HepG2 (cell line): ENCODE results near the gene GPR37L1. TPM values are rescaled to one million over a fixed set of nuclear protein-coding genes. Genes with fewer than 3 reads are reported as not detected.

ENCODE experiments used
- ATAC-seq: fragments of 200-7000 bp; cut with Tn5 transposase; 3 replicates; pipeline ENCODE4 v1.9.1; 2020; ENCODE audit warnings: mild to moderate bottlenecking, moderate library complexity
- BruUV-seq: library from RNA; stranded (reverse); fragments of 400-500 nt; replicated peaks from 2 replicates; lab custom pipeline; 2021; lab: Mats Ljungman, UMichigan
- CTCF ChIA-PET: fragments of 300-600 bp; formaldehyde crosslinking; extraction: SDS; loops from one replicate; lab custom pipeline; 2021; ENCODE audit warnings: low total read pairs, inconsistent platforms, low intra/inter-chr PET ratio; lab: Yijun Ruan, JAX
- POLR2A ChIA-PET: fragments of 350-600 bp; sonication (Branson Sonifier 250); formaldehyde crosslinking; loops from one replicate; lab custom pipeline; 2020; ENCODE audit warnings: antibody characterized with exemption, inconsistent platforms; lab: Yijun Ruan, JAX
- DNase-seq: peaks from one replicate; pipeline ENCODE4 v3.0.0-alpha.2; 2015; ENCODE audit warnings: low spot score
- FAIRE-seq: peaks from 3 replicates; lab custom pipeline; 2011; peaks lifted over from hg19 to GRCh38; lab: Jason Lieb, UNC
- H2AFZ ChIP-seq: one replicate; pipeline ENCODE4 v1.6.1; 2011; ENCODE audit warnings: low read length, inconsistent platforms
- H3K27ac ChIP-seq: fragments of 300-600 bp; 3 replicates; pipeline ENCODE4 v1.8.0; 2011; ENCODE audit warnings: mixed run types, mild to moderate bottlenecking, mixed read lengths, low read length, inconsistent platforms; ENCODE audit not compliant: insufficient read depth; ENCODE audit errors: extremely low read length
- H3K27me3 ChIP-seq, 2 experiments: fragments of 200-600 bp in 1 of 2; 2 replicates in 1 of 2; 3 replicates in 1 of 2; pipeline versions ENCODE4 v1.6.0 to v1.8.0; 2011; ENCODE audit warnings: low read length in 2 of 2, mild to moderate bottlenecking in 2 of 2, moderate library complexity in 2 of 2, inconsistent platforms in 1 of 2; ENCODE audit not compliant: insufficient read depth in 2 of 2, control insufficient read depth in 1 of 2
- H3K36me3 ChIP-seq, 2 experiments: fragments of 200-600 bp in 1 of 2; replicated peaks in 1 of 2; 2 replicates in 1 of 2; 3 replicates in 1 of 2; pipeline versions ENCODE4 v1.5.1 to v1.8.0; 2011; ENCODE audit warnings: low read length in 2 of 2, inconsistent platforms in 1 of 2; ENCODE audit not compliant: insufficient read depth in 2 of 2, control insufficient read depth in 1 of 2
- H3K4me1 ChIP-seq: 2 replicates; pipeline ENCODE4 v1.5.1; 2012; ENCODE audit warnings: low read length, inconsistent platforms; ENCODE audit not compliant: insufficient read depth
- H3K4me2 ChIP-seq: 2 replicates; pipeline ENCODE4 v1.6.0; 2011; ENCODE audit warnings: low read depth, low read length, inconsistent platforms
- H3K4me3 ChIP-seq, 3 experiments: fragments of 200-600 bp in 1 of 3; sonication (generic), shearing (Covaris generic) in 1 of 3; replicated peaks in 1 of 3; 2 replicates each; pipeline ENCODE4 v1.5.1; 2011 to 2016; ENCODE audit warnings: low read length in 3 of 3, inconsistent platforms in 2 of 3, low read depth in 2 of 3, mild to moderate bottlenecking in 2 of 3, control low read depth in 1 of 3, mixed read lengths in 1 of 3; ENCODE audit not compliant: insufficient read depth in 1 of 3
- H3K79me2 ChIP-seq: one replicate; pipeline ENCODE4 v1.6.1; 2011; ENCODE audit warnings: low read length, inconsistent platforms; ENCODE audit not compliant: insufficient read depth
- H3K9ac ChIP-seq: 2 replicates; pipeline ENCODE4 v1.6.0; 2011; ENCODE audit warnings: mild to moderate bottlenecking, low read depth, low read length, inconsistent platforms; ENCODE audit not compliant: insufficient read depth
- H3K9me3 ChIP-seq: 2 replicates; pipeline ENCODE4 v1.5.1; 2012; ENCODE audit warnings: mild to moderate bottlenecking, low read length
- H4K20me1 ChIP-seq: 2 replicates; pipeline ENCODE4 v1.6.0; 2011; ENCODE audit warnings: inconsistent platforms, mild to moderate bottlenecking, low read length, moderate library complexity; ENCODE audit not compliant: insufficient read depth
- CCDC6 ChIP-seq: sonication (generic); formaldehyde crosslinking; IDR thresholded peaks from 2 replicates; pipeline ENCODE4 v1.8.1; 2022; ENCODE audit warnings: mild to moderate bottlenecking, missing genetic modification reagents, moderate library complexity
- CEBPB ChIP-seq: IDR thresholded peaks from 2 replicates; pipeline ENCODE4 v1.6.1; 2011; ENCODE audit warnings: low read depth, low read length, improper control_type of control experiment, borderline replicate concordance
- CEBPG ChIP-seq: IDR thresholded peaks from 2 replicates; pipeline ENCODE4 v1.6.1; 2016
- EEA1 ChIP-seq: sonication (generic); formaldehyde crosslinking; IDR thresholded peaks from 2 replicates; pipeline ENCODE4 v1.5.1; 2020; ENCODE audit warnings: mild to moderate bottlenecking, missing genetic modification reagents, borderline replicate concordance
- EP300 ChIP-seq, 3 experiments: sonication (generic) in 1 of 3; formaldehyde crosslinking in 1 of 3; IDR thresholded peaks; 2 replicates each; pipeline versions ENCODE4 v1.5.1 to v1.6.1; 2011 to 2020; ENCODE audit warnings: low read depth in 2 of 3, low read length in 2 of 3, borderline replicate concordance in 1 of 3, improper control_type of control experiment in 1 of 3, mild to moderate bottlenecking in 1 of 3, missing genetic modification reagents in 1 of 3, moderate library complexity in 1 of 3
- FOXK2 ChIP-seq: fragments of 450-650 bp; IDR thresholded peaks from 2 replicates; pipeline ENCODE4 v1.6.1; 2016
- IRF2 ChIP-seq: IDR thresholded peaks from 2 replicates; pipeline ENCODE4 v1.6.1; 2018; ENCODE audit warnings: missing genetic modification reagents, missing compliant biosample characterization
- MEIS1 ChIP-seq: sonication (generic); formaldehyde crosslinking; IDR thresholded peaks from 2 replicates; pipeline ENCODE4 v1.9.0; 2021; ENCODE audit warnings: mild to moderate bottlenecking, missing genetic modification reagents, moderate library complexity, borderline replicate concordance
- MIER2 ChIP-seq: IDR thresholded peaks from 2 replicates; pipeline ENCODE4 v1.6.1; 2016; ENCODE audit warnings: missing biosample characterization, missing genetic modification reagents
- PATZ1 ChIP-seq: sonication (generic); formaldehyde crosslinking; IDR thresholded peaks from 2 replicates; pipeline ENCODE4 v1.4.0; 2020; ENCODE audit warnings: missing genetic modification reagents
- SIN3A ChIP-seq: IDR thresholded peaks from 2 replicates; pipeline ENCODE4 v1.6.1; 2011; ENCODE audit warnings: low read depth, mild to moderate bottlenecking, control low read depth, low read length, borderline replicate concordance
- SYNCRIP ChIP-seq: fragments of 200-400 bp; formaldehyde crosslinking; IDR thresholded peaks from 2 replicates; pipeline ENCODE4 v1.6.1; 2018; ENCODE audit warnings: mild to moderate bottlenecking, low read depth, low read length; ENCODE audit not compliant: insufficient read depth
- TIGD3 ChIP-seq: sonication (generic); formaldehyde crosslinking; IDR thresholded peaks from 2 replicates; pipeline ENCODE4 v1.5.1; 2020; ENCODE audit warnings: mild to moderate bottlenecking, missing genetic modification reagents, borderline replicate concordance
- ZNF10 ChIP-seq: sonication (generic); formaldehyde crosslinking; IDR thresholded peaks from 2 replicates; pipeline ENCODE4 v1.4.0; 2020; ENCODE audit warnings: mild to moderate bottlenecking, low read depth, missing genetic modification reagents, borderline replicate concordance
- ZNF224 ChIP-seq: sonication (generic); formaldehyde crosslinking; IDR thresholded peaks from 2 replicates; pipeline ENCODE4 v1.5.0; 2020; ENCODE audit warnings: mild to moderate bottlenecking, missing genetic modification reagents
- ZNF367 ChIP-seq: sonication (generic); formaldehyde crosslinking; IDR thresholded peaks from 2 replicates; pipeline ENCODE4 v1.4.0; 2020; ENCODE audit warnings: missing genetic modification reagents, borderline replicate concordance
- ZNF605 ChIP-seq: sonication (generic); formaldehyde crosslinking; IDR thresholded peaks from 2 replicates; pipeline ENCODE4 v1.8.0; 2022; ENCODE audit warnings: mild to moderate bottlenecking, missing genetic modification reagents
- ZSCAN25 ChIP-seq: sonication (generic); formaldehyde crosslinking; IDR thresholded peaks from 2 replicates; pipeline ENCODE4 v1.8.0; 2022; ENCODE audit warnings: mild to moderate bottlenecking, missing genetic modification reagents
- ZSCAN5A ChIP-seq: sonication (generic); formaldehyde crosslinking; IDR thresholded peaks from 2 replicates; pipeline ENCODE4 v1.8.0; 2022; ENCODE audit warnings: mild to moderate bottlenecking, missing genetic modification reagents, borderline replicate concordance
- WGBS: methylation state at CpG from one replicate; pipeline ENCODE4 v1.1.6; 2017; ENCODE audit warnings: low lambda C conversion rate; 5-methylcytosine and 5-hydroxymethylcytosine counted together
- in situ Hi-C: cut with HindIII; loops from 2 replicates; pipeline ENCODE4 v1.10.0; 2017; ENCODE audit warnings: low pct_unique_long_range_greater_than_20kb; ENCODE audit not compliant: extremely low pct_ligation_motif_present
- intact Hi-C: fragments of 100-400 bp; cut with micrococcal nuclease; formaldehyde crosslinking; loops from one replicate; pipeline ENCODE4 v1.10.0; 2022; ENCODE audit not compliant: unreplicated experiment
- polyA plus RNA-seq, 8 experiments: library from polyadenylated mRNA; depleted of rRNA in 3 of 8; stranded (reverse) in 7 of 8; unstranded in 1 of 8; fragments of >200 nt; fragmentation: Illumina TruSeq in 4 of 8; extraction: Trizol in 4 of 8; gene quantifications; 2 replicates each; pipeline versions ENCODE4 v1.2.1 to v1.2.3, GENCODE V29; 2011 to 2016; ENCODE audit warnings: low read depth in 4 of 8, missing spikeins in 1 of 8, mixed read lengths in 1 of 8; ENCODE audit not compliant: insufficient read depth in 1 of 8
- total RNA-seq, 5 experiments: library from RNA; depleted of rRNA; stranded (reverse); fragments of >200 nt; fragmentation: Illumina TruSeq; extraction: Trizol; gene quantifications; 2 replicates each; pipeline ENCODE4 v1.2.3, GENCODE V29; 2016; ENCODE audit warnings: low read depth in 1 of 5

The GPR37L1 gene
- total and polyA plus RNA-seq, 2 of the 13 experiments (the other 11 are each of a cell fraction or from before 2014, with no cell fraction given), result 0.13 TPM; not detected in 1

GRCh38 chr1:202143011-202143767 lies 20.5 kb downstream of the GPR37L1 start:
- H2AFZ ChIP-seq, result no peak overlapping the region
- H3K4me3 ChIP-seq, result peak overlapping the region; percentile 65 to 80 (median 68)
- no peaks in the 10 kb centered on the region for H3K79me2 ChIP-seq
- ATAC-seq (peak; percentile 79), FAIRE-seq (peak; percentile 93), DNase-seq (peak; percentile 75)
- intact Hi-C loops, result no loop called here
- H3K27ac ChIP-seq, result no peak overlapping the region
- ChIA-PET POLR2A (interaction anchor here (0.9 to 2.6 kb wide), 5 partner anchors 47 to 203 kb away, joined by 3 to 11 read pairs (median 6); partner anchors contain the start of gene ELF3), CTCF (no interaction called here)
- peaks cover 28% of the 10 kb centered on the region for H3K4me1 ChIP-seq
- 0% methylated on average over 10 of the region's 17 CpGs for WGBS
- H3K36me3 ChIP-seq, result no peaks in the 10 kb centered on the region
- BruUV-seq, result TSS peak; percentile 61
- in situ Hi-C loops, result no loop called here
- H3K4me2 ChIP-seq, result peak overlapping the region; percentile 85
- H3K9me3 ChIP-seq, result no peaks in the 10 kb centered on the region
- H4K20me1 ChIP-seq, result peaks cover 8% of the 10 kb centered on the region; the same call in 1 of the 2 replicates
- peak overlapping the region; percentile 58; the same call in 1 of the 2 replicates for H3K9ac ChIP-seq
- H3K27me3 ChIP-seq, result peaks cover 0 to 39% of the 10 kb centered on the region in 2 experiments; a peak in 4 of 5 replicates
- no peak for TF ChIP-seq ZNF224
- no peak for TF ChIP-seq EEA1
- TF ChIP-seq TIGD3 (CRISPR knock-in tag), result no peak
- TF ChIP-seq MIER2 (CRISPR knock-in tag), result no peak
- peak; percentile 30 for TF ChIP-seq PATZ1 (CRISPR knock-in tag)
- TF ChIP-seq CEBPG (CRISPR knock-in tag), result peak; percentile 88
- TF ChIP-seq MEIS1 (CRISPR knock-in tag), result peak; percentile 86; the same call in 1 of the 2 replicates
- TF ChIP-seq IRF2 (CRISPR knock-in tag), result peak; percentile 46; the same call in 1 of the 2 replicates
- no peak for TF ChIP-seq ZSCAN5A (CRISPR knock-in tag)
- TF ChIP-seq ZSCAN25 (CRISPR knock-in tag), result 0 out of 2 replicates have a peak, but pooled peaks have one; percentile 25
- TF ChIP-seq ZNF605 (CRISPR knock-in tag), result 0 out of 2 replicates have a peak, but pooled peaks have one; percentile 74
- TF ChIP-seq EP300 (IDR thresholded peaks at IDR 0.05; ENCODE audit: low read depth in 2 of 2, low read length in 2 of 2), result peak in 1 of 2 experiments; percentile 26; a peak in 1 of 4 replicates
- peak; percentile 20; the same call in 1 of the 2 replicates for TF ChIP-seq EP300 (CRISPR knock-in tag; IDR thresholded peaks at IDR 0.05; ENCODE audit: borderline replicate concordance)
- TF ChIP-seq SIN3A, result peak; percentile 56; the same call in 1 of the 2 replicates
- peak; percentile 73; the same call in 1 of the 2 replicates for TF ChIP-seq CEBPB
- TF ChIP-seq CCDC6 (CRISPR knock-in tag), result no peak
- TF ChIP-seq FOXK2, result no peak
- no peak for TF ChIP-seq ZNF367 (CRISPR knock-in tag)
- no peak for TF ChIP-seq SYNCRIP
- no peak for TF ChIP-seq ZNF10 (CRISPR knock-in tag)
